Breast epithelium (tissue), 3 donors: Measurements from ENCODE around the gene BLNK.

Experiments used
- POLR2A ChIP-seq: fragments of 450-650 bp; IDR thresholded peaks from one replicate; pipeline ENCODE4 v1.6.1; 2016; ENCODE audit warnings: antibody characterized with exemption, mild to moderate bottlenecking, moderate library complexity
- POLR2AphosphoS5 ChIP-seq, 3 donors: sonication (generic); formaldehyde crosslinking; IDR thresholded peaks; one replicate each; pipeline ENCODE4 v1.6.1; 2017; ENCODE audit warnings: antibody characterized with exemption in 3 of 3
- TF ChIP-seq, protein P1 (sequence below), 3 donors: fragments of 450-650 bp; IDR thresholded peaks; one replicate each; pipeline ENCODE4 v1.5.1; 2016 to 2017; ENCODE audit warnings: antibody characterized with exemption in 3 of 3, mild to moderate bottlenecking in 3 of 3, moderate library complexity in 3 of 3

DNA sequence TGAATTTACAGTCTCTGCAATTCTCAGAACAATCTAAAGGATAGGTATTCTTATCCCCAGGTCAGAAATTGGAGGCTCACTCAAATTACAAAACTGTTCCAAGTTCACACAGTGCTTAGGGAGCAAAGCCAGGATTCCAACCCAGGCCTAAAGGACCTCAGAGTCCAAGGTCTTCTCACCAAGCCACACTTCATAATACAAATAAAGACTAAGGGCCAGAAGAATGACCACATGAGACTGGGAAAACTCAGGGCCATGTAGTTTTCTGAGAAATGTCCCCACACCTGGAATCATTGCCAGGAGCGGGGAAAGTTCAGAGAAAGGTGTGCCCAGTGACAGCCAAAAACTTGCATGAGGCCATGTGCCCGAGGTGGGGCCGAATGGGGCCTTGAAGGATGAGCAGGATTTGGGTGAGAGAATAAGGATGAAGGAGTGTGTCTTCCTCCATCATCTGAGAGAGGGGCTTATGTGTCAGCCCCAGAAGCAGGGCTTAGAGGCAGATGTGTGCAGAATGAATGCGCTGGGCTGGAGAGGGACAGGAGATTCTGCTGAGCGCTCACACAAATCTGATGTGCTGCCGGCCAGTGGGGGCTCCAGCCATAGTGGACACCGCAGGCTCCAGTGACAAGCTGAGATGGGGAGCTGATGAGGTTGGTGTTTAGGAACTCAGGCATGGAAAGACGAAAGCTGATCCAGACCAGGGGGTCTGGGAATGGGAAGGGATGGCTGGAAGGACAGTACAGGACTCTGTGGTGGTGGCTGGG, 35.9 kb downstream of the BLNK start:
- TF ChIP-seq, protein P1, sequence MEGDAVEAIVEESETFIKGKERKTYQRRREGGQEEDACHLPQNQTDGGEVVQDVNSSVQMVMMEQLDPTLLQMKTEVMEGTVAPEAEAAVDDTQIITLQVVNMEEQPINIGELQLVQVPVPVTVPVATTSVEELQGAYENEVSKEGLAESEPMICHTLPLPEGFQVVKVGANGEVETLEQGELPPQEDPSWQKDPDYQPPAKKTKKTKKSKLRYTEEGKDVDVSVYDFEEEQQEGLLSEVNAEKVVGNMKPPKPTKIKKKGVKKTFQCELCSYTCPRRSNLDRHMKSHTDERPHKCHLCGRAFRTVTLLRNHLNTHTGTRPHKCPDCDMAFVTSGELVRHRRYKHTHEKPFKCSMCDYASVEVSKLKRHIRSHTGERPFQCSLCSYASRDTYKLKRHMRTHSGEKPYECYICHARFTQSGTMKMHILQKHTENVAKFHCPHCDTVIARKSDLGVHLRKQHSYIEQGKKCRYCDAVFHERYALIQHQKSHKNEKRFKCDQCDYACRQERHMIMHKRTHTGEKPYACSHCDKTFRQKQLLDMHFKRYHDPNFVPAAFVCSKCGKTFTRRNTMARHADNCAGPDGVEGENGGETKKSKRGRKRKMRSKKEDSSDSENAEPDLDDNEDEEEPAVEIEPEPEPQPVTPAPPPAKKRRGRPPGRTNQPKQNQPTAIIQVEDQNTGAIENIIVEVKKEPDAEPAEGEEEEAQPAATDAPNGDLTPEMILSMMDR (IDR thresholded peaks at IDR 0.05) = no peak
- TF ChIP-seq POLR2AphosphoS5 (IDR thresholded peaks at IDR 0.05) (no peak), POLR2A (no peak)
